Spleen (tissue), 7 donors: Measurements from ENCODE around the gene CXCR1.

ENCODE experiments used
- POLR2A ChIP-seq, 3 donors: fragments of 450-650 bp; IDR thresholded peaks; one replicate each; pipeline ENCODE4 v1.5.1; 2017; ENCODE audit warnings: antibody characterized with exemption in 3 of 3, mild to moderate bottlenecking in 1 of 3
- POLR2AphosphoS5 ChIP-seq, 3 donors: sonication (generic); formaldehyde crosslinking; IDR thresholded peaks; one replicate each; pipeline ENCODE4 v1.5.1; 2017; ENCODE audit warnings: antibody characterized with exemption in 3 of 3
- TF ChIP-seq, protein P1 (sequence below), 11 experiments: fragments of 200-600 bp in 7 of 11; fragments of 450-650 bp in 4 of 11; sonication (generic) in 4 of 11; IDR thresholded peaks in 8 of 11; conservative IDR thresholded peaks in 3 of 11; 1 replicate in 7 of 11; 2 replicates in 4 of 11; pipeline versions ENCODE4 v1.4.0 to v1.8.0; 2016 to 2021; ENCODE audit warnings: antibody characterized with exemption in 11 of 11, inconsistent platforms in 4 of 11, mild to moderate bottlenecking in 1 of 11
- donor health status: DM: no; HTN: no; CAD: no; lungs with moderate emphysema.
- donor health status: DM: no; HTN: no; CAD: no.
- donor health status: DM: no; HTN: no; CAD: no.

DNA sequence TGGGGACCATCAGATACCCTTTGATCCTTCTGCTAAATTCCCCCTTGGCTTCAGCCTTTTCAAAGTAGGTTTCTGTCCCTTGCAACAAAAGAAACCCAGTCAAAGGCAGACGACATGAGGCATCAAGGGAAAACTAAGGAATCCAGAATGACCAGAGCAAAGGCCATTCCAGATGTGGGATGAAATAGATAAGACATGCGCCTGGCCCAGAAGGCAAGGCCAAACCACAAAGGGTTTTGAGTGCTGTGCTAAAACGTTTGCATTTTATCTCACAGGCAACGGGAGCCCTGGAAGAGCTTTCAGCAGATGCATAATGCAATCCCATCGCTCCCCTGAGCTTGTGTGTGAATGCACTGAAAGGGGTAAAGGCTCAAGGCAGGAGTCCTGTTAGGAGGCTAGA is 17.7 kb downstream of the CXCR1 start:
- TF ChIP-seq POLR2A (IDR thresholded peaks at IDR 0.05) (no peak), POLR2AphosphoS5 (IDR thresholded peaks at IDR 0.05) (no peak)
- TF ChIP-seq, protein P1, sequence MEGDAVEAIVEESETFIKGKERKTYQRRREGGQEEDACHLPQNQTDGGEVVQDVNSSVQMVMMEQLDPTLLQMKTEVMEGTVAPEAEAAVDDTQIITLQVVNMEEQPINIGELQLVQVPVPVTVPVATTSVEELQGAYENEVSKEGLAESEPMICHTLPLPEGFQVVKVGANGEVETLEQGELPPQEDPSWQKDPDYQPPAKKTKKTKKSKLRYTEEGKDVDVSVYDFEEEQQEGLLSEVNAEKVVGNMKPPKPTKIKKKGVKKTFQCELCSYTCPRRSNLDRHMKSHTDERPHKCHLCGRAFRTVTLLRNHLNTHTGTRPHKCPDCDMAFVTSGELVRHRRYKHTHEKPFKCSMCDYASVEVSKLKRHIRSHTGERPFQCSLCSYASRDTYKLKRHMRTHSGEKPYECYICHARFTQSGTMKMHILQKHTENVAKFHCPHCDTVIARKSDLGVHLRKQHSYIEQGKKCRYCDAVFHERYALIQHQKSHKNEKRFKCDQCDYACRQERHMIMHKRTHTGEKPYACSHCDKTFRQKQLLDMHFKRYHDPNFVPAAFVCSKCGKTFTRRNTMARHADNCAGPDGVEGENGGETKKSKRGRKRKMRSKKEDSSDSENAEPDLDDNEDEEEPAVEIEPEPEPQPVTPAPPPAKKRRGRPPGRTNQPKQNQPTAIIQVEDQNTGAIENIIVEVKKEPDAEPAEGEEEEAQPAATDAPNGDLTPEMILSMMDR (IDR thresholded peaks at IDR 0.05 in 8 of 11, conservative IDR thresholded peaks at IDR 0.05 in 3 of 11) = no peak
